Upper lobe of right lung (tissue), 1 donor: Measurements from ENCODE around the gene SHANK1. TPM values are rescaled to one million over a fixed set of nuclear protein-coding genes. Genes with fewer than 3 reads are reported as not detected.

Source experiments
- ATAC-seq: fragments of 200-7000 bp; cut with Tn5 transposase; one replicate; pipeline ENCODE4 v1.9.1; 2020; ENCODE audit warnings: mild to moderate bottlenecking, moderate library complexity
- DNase-seq: peaks from one replicate; pipeline ENCODE4 v3.0.0-alpha.2; 2020
- H3K27ac ChIP-seq: fragments of 200-600 bp; one replicate; pipeline ENCODE4 v1.8.0; 2022
- H3K27me3 ChIP-seq: fragments of 200-600 bp; one replicate; pipeline ENCODE4 v1.8.0; 2022; ENCODE audit warnings: mild to moderate bottlenecking
- H3K36me3 ChIP-seq: fragments of 200-600 bp; one replicate; pipeline ENCODE4 v1.8.0; 2022
- H3K4me1 ChIP-seq: fragments of 200-600 bp; one replicate; pipeline ENCODE4 v1.8.0; 2022
- H3K4me3 ChIP-seq: fragments of 200-600 bp; one replicate; pipeline ENCODE4 v1.8.0; 2022; ENCODE audit warnings: mild to moderate bottlenecking
- H3K9me3 ChIP-seq: fragments of 200-600 bp; one replicate; pipeline ENCODE4 v1.8.0; 2022
- intact Hi-C: fragments of 100-400 bp; cut with DNase I; formaldehyde crosslinking; loops from one replicate; pipeline ENCODE4 v1.11.0; 2022
- total RNA-seq: library from RNA; stranded (reverse); fragmentation: NEBNext Ultra II Directional; extraction: Animal tissue kit (Norgen Biotek cat#: 25700); gene quantifications from one replicate; pipeline ENCODE4 v1.2.1, GENCODE V29; 2021
- TF ChIP-seq, protein P1 (sequence below): fragments of 200-600 bp; IDR thresholded peaks from one replicate; pipeline ENCODE4 v1.8.0; 2022; ENCODE audit warnings: antibody characterized with exemption
- donor health status: DM: no; HTN: yes; CAD: no; lungs with severe emphysema.

The SHANK1 gene
- total RNA-seq, 1 donor from 2014 or later: 0.35 TPM

DNA sequence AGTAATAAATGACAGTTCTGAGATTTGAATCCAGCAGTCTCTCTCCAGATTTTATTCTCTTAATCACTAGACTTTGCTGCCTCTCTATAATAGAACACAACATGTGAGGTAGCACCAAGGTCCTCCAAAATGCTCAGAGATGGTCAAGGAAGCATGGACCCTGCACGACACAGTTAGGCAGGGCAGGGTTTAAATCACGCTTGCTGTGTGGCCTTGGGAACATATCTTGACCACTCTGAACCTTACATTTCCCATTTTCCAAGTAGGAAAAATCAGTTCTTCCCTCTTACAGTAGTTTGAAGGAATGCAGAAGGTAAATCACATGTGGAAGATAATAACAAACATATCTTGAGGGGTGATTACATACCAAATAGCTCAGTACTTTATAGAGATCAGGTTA lies 86.2 kb downstream of the SHANK1 start:
- ATAC-seq (no peak), DNase-seq (no peak)
- TF ChIP-seq, protein P1, sequence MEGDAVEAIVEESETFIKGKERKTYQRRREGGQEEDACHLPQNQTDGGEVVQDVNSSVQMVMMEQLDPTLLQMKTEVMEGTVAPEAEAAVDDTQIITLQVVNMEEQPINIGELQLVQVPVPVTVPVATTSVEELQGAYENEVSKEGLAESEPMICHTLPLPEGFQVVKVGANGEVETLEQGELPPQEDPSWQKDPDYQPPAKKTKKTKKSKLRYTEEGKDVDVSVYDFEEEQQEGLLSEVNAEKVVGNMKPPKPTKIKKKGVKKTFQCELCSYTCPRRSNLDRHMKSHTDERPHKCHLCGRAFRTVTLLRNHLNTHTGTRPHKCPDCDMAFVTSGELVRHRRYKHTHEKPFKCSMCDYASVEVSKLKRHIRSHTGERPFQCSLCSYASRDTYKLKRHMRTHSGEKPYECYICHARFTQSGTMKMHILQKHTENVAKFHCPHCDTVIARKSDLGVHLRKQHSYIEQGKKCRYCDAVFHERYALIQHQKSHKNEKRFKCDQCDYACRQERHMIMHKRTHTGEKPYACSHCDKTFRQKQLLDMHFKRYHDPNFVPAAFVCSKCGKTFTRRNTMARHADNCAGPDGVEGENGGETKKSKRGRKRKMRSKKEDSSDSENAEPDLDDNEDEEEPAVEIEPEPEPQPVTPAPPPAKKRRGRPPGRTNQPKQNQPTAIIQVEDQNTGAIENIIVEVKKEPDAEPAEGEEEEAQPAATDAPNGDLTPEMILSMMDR: no peak
- Histone ChIP-seq H3K36me3 (no peaks in the 10 kb centered on the region), H3K27me3 (peaks cover 19% of the 10 kb centered on the region), H3K27ac (no peak overlapping the region), H3K9me3 (peaks cover 3% of the 10 kb centered on the region), H3K4me3 (no peak overlapping the region), H3K4me1 (no peaks in the 10 kb centered on the region)
- intact Hi-C loops: no loop called here

DNA sequence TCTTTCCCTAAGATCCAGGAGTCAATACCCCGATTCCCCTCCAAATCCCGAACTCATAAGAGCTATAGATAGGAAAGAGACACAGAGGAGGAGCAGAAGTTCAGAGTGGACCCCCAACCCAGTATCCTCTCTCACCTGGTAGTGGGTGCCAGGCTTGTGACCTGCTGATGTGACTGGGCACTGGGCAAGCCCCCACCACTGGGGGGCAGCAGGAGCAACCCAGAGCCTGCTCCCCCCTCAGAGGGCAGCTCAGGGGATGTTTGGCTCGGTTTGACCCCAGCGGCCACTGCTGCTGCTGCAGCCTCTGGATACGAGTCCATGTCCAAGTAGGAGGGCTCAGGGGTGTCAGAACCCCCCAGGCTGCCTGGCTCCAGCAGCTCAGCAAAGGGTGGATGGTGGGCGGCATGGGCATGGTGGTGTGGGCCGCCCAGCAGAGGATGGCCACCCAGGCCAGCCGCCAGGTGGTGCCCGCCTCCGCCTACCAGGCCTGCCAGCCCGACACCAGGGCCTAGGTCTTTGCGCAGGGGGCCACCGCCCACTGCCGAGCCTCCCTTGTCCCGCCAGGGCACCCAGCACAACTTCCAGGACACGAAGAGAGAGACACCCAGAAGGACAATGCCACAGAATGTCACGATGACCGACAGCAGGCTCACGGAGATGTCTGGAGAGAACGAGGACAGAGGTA lies 87.3 kb downstream of the SHANK1 start:
- no peak for ATAC-seq

DNA sequence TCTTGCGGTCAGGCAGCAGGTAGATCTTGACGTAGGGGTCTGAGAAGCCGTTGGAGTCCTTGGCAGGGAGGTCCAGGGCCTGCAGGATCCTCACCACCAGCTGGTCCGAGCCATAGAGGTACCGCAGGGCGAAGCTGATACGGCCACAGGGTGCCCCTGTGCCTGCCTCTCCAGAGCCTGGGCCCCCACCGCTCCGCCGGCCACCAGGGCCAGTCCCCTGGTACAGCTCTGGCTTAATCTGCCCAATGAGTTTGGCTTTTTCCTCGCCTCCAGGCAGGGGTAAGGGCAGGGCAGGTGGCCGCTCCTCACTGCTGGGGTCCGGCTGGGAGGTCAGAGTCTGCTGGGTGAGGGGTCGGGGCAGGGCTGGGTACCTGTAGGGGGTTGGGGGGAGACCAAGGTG lies 89.8 kb downstream of the SHANK1 start:
- Histone ChIP-seq H3K27me3 (no peaks in the 10 kb centered on the region), H3K27ac (no peak overlapping the region), H3K4me1 (no peaks in the 10 kb centered on the region), H3K36me3 (no peaks in the 10 kb centered on the region), H3K4me3 (no peak overlapping the region), H3K9me3 (peaks cover 3% of the 10 kb centered on the region)
- ATAC-seq: peak; percentile 22
- intact Hi-C loops: no loop called here
- TF ChIP-seq, protein P1: no peak
- DNase-seq: no peak

More for the DNA sequence above, 87.3 kb downstream of the SHANK1 start:
- Histone ChIP-seq H3K4me3 (no peak overlapping the region), H3K4me1 (no peaks in the 10 kb centered on the region), H3K27ac (no peak overlapping the region), H3K27me3 (peaks cover 11% of the 10 kb centered on the region), H3K36me3 (no peaks in the 10 kb centered on the region), H3K9me3 (peaks cover 3% of the 10 kb centered on the region)
- TF ChIP-seq, protein P1: no peak
- no peak for DNase-seq
- intact Hi-C loops: no loop called here

DNA sequence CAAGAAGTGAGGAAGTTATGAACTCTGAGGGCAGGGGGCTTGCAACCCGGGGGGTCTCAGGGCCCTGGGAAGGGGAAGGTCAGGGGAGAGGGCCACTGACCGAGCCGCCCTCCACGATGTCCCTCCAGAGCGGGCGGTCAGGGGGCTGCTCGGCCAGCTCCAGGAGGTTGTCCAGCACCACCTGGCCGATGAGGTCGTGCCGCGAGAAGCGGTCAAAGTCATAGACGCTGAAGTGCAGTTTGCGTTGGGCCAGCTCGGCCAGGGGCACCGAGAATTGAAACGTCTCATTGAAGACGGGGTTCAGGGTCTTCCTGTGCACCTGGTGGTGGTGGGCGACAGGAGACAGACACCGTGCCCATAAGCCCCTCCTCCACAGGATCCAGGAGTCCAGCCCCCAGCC lies 90.4 kb downstream of the SHANK1 start:
- H3K9me3 ChIP-seq: peaks cover 3% of the 10 kb centered on the region
- H3K4me1 ChIP-seq: no peaks in the 10 kb centered on the region
- H3K27me3 ChIP-seq: no peaks in the 10 kb centered on the region
- ATAC-seq (no peak), DNase-seq (no peak)
- intact Hi-C loops: no loop called here
- H3K36me3 ChIP-seq: no peaks in the 10 kb centered on the region
- TF ChIP-seq, protein P1: no peak
- no peak overlapping the region for H3K27ac ChIP-seq
- no peak overlapping the region for H3K4me3 ChIP-seq

DNA sequence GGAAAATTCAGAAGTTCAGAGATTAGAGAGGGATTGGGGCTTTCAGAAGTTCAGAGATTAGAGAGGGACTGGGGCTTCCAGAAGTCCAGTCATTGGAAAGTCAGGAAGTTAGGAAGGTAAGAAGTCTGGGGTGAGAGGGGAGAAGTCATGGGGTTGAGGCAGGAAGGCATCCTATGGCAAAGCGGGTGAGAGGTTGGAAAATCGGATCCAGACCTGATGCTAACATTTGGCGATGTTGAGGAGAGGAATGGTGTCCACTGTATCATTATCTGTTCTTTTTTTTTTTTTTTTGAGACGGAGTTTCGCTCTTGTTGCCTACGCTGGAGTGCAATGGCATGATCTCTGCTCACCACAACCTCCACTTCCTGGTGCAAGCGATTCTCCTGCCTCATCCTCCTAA lies 91.1 kb downstream of the SHANK1 start:
- no peak overlapping the region for H3K4me3 ChIP-seq
- H3K27ac ChIP-seq: no peak overlapping the region
- no peaks in the 10 kb centered on the region for H3K36me3 ChIP-seq
- no peaks in the 10 kb centered on the region for H3K4me1 ChIP-seq
- ATAC-seq: no peak
- DNase-seq: no peak
- TF ChIP-seq, protein P1: no peak
- H3K27me3 ChIP-seq: no peaks in the 10 kb centered on the region
- intact Hi-C loops: no loop called here
- peaks cover 3% of the 10 kb centered on the region for H3K9me3 ChIP-seq

DNA sequence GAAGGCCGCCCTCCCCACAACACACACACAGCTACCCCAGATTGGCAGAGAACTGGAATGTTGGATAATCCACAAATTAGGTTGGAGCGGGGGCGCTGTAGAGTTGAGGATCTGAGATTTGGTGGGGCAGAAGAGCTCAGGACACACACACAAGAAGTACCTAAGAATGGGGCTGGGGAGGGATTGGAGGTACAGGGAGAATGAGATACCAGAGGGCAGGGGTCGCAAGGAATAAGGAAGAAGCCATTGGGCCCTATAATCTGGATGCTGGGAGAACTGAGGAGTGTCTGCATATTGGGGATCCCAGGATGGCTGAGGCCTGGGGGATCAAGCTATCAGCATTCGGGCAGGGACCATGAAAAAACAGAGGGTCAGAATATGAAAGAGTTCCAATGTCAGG lies 91.5 kb downstream of the SHANK1 start:
- TF ChIP-seq, protein P1: no peak
- ATAC-seq (no peak), DNase-seq (no peak)
- no peaks in the 10 kb centered on the region for H3K4me1 ChIP-seq
- no peak overlapping the region for H3K4me3 ChIP-seq
- no peaks in the 10 kb centered on the region for H3K27me3 ChIP-seq
- H3K27ac ChIP-seq: no peak overlapping the region
- peaks cover 3% of the 10 kb centered on the region for H3K9me3 ChIP-seq
- no peaks in the 10 kb centered on the region for H3K36me3 ChIP-seq
- intact Hi-C loops: no loop called here
